Measurements from ENCODE around the gene MST1.

MST1 gene

GRCh38 chr3:49655731-49656285 is 33.5 kb downstream of the MST1 start:
- DNase-seq (ENCODE audit: low read depth) = no peak

- no peak for DNase-seq (ENCODE audit: low read depth)
These were observed 34.2 kb downstream of the MST1 start for GRCh38 chr3:49654955-49655556.

- no peak for DNase-seq (ENCODE audit: low read depth)
These were observed 35.0 kb downstream of the MST1 start for GRCh38 chr3:49654176-49654825.

GRCh38 chr3:49653621-49654020 is 35.7 kb downstream of the MST1 start:
- DNase-seq (ENCODE audit: low read depth) = no peak

- DNase-seq (ENCODE audit: low read depth) = no peak
These were observed 36.3 kb downstream of the MST1 start for GRCh38 chr3:49652903-49653415.

GRCh38 chr3:49652218-49652902 is 36.9 kb downstream of the MST1 start:
- no peak for DNase-seq (ENCODE audit: low read depth)

- no peak for DNase-seq (ENCODE audit: low read depth)
These were observed 38.6 kb downstream of the MST1 start for GRCh38 chr3:49650637-49651036.

GRCh38 chr3:49650177-49650576 is 39.1 kb downstream of the MST1 start:
- no peak for DNase-seq (ENCODE audit: low read depth)

- no peak for DNase-seq (ENCODE audit: low read depth)
These were observed 39.7 kb downstream of the MST1 start for GRCh38 chr3:49649576-49649975.

- no peak for DNase-seq (ENCODE audit: low read depth)
These were observed 40.8 kb downstream of the MST1 start for GRCh38 chr3:49648354-49649019.

GRCh38 chr3:49647741-49648140 is 41.5 kb downstream of the MST1 start:
- DNase-seq (ENCODE audit: low read depth) = no peak

- no peak for DNase-seq (ENCODE audit: low read depth)
These were observed 43.0 kb downstream of the MST1 start for GRCh38 chr3:49646236-49646635.

- DNase-seq (ENCODE audit: low read depth) = no peak
These were observed 44.6 kb downstream of the MST1 start for GRCh38 chr3:49644684-49645083.

- DNase-seq (ENCODE audit: low read depth) = no peak
These were observed 46.5 kb downstream of the MST1 start for GRCh38 chr3:49642708-49643145.

- no peak for DNase-seq (ENCODE audit: low read depth)
These were observed 47.2 kb downstream of the MST1 start for GRCh38 chr3:49641921-49642707.

GRCh38 chr3:49641292-49641691 is 48.0 kb downstream of the MST1 start:
- no peak for DNase-seq (ENCODE audit: low read depth)

GRCh38 chr3:49639551-49639950 is 49.7 kb downstream of the MST1 start:
- DNase-seq (ENCODE audit: low read depth) = no peak

- DNase-seq (ENCODE audit: low read depth) = no peak
These were observed 50.8 kb downstream of the MST1 start for GRCh38 chr3:49638445-49638844.

GRCh38 chr3:49636883-49637609 is 52.2 kb downstream of the MST1 start:
- no peak for DNase-seq (ENCODE audit: low read depth)

- DNase-seq (ENCODE audit: low read depth) = no peak
These were observed 54.5 kb downstream of the MST1 start for GRCh38 chr3:49634736-49635135.
